Stimulated activated CD8-positive, alpha-beta memory T cell treated with anti-CD3 and anti-CD28 coated beads, Interleukin-15, amount 100 ng/mL, for 1 hour (primary cell): ENCODE measurements around the gene NEDD9.

ENCODE experiments used
- DNase-seq: peaks from one replicate; pipeline ENCODE4 v3.0.0-alpha.2; 2020; ENCODE audit warnings: low read depth

Gene NEDD9

GRCh38 chr6:11201015-11201414 is 31.5 kb downstream of the NEDD9 start:
- DNase-seq: no peak

GRCh38 chr6:11200356-11200755 is 32.1 kb downstream of the NEDD9 start:
- DNase-seq: no peak

GRCh38 chr6:11198663-11199603 is 33.5 kb downstream of the NEDD9 start:
- DNase-seq: no peak

GRCh38 chr6:11197850-11198249 is 34.6 kb downstream of the NEDD9 start:
- no peak for DNase-seq

GRCh38 chr6:11197175-11197536 is 35.3 kb downstream of the NEDD9 start:
- DNase-seq: no peak

GRCh38 chr6:11196511-11197174 is 35.8 kb downstream of the NEDD9 start:
- no peak for DNase-seq

GRCh38 chr6:11194356-11195218 is 37.9 kb downstream of the NEDD9 start:
- no peak for DNase-seq

GRCh38 chr6:11193434-11193833 is 39.0 kb downstream of the NEDD9 start:
- DNase-seq: no peak

GRCh38 chr6:11192167-11192566 is 40.3 kb downstream of the NEDD9 start:
- no peak for DNase-seq

GRCh38 chr6:11190625-11191245 is 41.7 kb downstream of the NEDD9 start:
- DNase-seq: no peak

GRCh38 chr6:11189865-11190624 is 42.4 kb downstream of the NEDD9 start:
- DNase-seq: no peak

- no peak for DNase-seq
Measured at GRCh38 chr6:11188161-11188915, 44.1 kb downstream of the NEDD9 start.

GRCh38 chr6:11187301-11187700 is 45.2 kb downstream of the NEDD9 start:
- no peak for DNase-seq

- no peak for DNase-seq
Measured at GRCh38 chr6:11185204-11185842, 47.1 kb downstream of the NEDD9 start.

GRCh38 chr6:11183761-11184362 is 48.6 kb downstream of the NEDD9 start:
- DNase-seq: no peak

- DNase-seq: no peak
Measured at GRCh38 chr6:11181478-11182136, 50.9 kb downstream of the NEDD9 start.

- DNase-seq: no peak
Measured at GRCh38 chr6:11179419-11180202, 52.9 kb downstream of the NEDD9 start.

GRCh38 chr6:11179088-11179418 is 53.4 kb downstream of the NEDD9 start:
- no peak for DNase-seq
